Middle frontal gyrus (tissue), 1 donor: Measurements from ENCODE around the gene SIDT1.
"Not testable (repeated sequence)": the region's sequence is repeated elsewhere in the genome, so short reads cannot be mapped to it uniquely, and the experiment has no call there.

ENCODE experiments used
- DNase-seq: peaks from one replicate; pipeline ENCODE4 v3.0.0-alpha.2; 2015; ENCODE audit warnings: low spot score; ENCODE audit errors: extremely low spot score

SIDT1 gene

DNA sequence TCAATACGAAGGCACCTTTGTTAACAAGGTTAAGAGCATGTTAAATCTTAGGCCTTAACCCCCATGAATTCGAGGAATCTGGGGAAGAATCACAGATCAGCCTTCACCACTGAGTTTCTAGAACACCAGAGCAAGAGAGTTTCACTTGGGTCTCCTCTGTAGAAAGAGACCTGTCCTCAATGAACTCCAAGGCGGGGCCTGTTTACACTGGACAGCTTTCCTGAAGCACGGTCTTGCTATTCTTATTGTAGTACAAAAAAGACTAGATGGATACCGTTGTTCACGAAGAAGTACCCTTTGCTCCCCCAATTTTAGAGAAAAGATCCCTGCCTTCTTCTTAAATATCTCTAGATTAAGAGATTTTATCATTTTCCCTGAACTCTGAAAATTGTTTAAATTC lies 99.2 kb downstream of the SIDT1 start:
- DNase-seq: no peak

DNA sequence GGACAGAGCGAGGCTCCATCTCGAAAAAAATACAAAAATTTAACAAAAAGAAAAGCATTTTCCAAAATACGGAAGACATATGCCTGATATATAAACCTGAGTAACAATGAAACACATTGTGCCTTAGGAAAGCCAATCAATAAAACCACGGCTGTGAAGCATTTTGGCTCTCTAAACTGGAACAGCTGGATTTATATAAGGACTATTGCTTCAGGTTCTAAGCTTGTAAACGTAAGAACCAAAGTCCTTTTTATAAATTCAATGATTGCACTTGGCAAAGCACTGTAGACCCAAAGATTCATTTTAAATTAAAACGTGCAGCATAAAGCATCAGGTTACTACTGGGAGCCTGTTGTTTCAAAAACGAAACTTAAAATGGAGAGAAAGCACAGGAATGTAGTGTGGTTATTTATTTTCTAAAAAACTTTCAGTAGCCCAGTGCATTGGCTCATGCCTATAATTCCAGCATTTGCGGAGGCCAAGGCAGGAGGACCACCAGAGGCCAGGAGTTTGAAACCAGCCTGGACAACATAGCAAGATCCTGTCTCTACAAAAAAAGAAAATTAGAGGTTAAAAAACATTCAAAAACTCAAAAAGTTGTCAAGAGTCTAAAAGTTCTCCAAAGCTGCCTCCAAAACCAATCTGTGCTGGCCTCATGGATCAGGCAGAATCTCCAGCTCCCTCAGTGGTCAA lies 102.6 kb downstream of the SIDT1 start:
- no peak for DNase-seq

DNA sequence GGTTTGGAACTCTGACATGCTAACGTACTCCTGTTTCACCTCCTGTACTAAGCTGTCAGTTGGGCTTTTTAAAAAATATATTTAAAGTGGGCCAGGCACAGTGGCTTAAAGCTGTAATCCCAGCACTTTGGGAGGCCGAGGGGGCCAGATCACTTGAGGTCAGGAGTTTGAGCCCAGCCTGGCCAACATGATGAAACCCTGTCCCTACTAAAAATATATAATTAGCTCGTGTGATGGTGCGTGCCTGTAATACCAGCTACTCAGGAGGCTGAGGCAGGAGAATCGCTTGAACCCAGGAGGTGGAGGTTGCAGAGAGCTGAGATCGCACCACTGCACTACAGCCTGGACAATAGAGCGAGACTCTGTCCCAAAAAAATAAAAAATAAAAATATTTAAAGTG lies 103.7 kb downstream of the SIDT1 start:
- not testable (repeated sequence) for DNase-seq

DNA sequence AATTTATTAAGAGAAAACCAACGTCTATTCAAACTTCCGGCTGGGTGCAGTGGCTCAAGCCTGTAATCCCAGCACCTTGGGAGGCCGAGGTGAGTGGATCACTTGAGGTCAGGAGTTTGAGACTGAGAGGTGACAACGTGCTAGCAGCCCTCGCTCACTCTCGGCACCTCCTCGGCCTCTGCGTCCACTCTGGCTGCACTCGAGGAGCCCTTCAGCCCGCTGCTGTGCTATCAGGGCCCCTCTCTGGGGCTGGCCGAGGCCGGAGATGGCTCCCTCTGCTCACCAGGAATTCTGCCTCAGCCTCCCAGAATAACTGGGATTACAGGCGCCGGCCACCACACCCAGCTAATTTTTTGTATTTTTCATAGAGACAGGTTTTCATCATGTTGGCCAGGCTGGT lies 105.4 kb downstream of the SIDT1 start:
- DNase-seq: no peak

DNA sequence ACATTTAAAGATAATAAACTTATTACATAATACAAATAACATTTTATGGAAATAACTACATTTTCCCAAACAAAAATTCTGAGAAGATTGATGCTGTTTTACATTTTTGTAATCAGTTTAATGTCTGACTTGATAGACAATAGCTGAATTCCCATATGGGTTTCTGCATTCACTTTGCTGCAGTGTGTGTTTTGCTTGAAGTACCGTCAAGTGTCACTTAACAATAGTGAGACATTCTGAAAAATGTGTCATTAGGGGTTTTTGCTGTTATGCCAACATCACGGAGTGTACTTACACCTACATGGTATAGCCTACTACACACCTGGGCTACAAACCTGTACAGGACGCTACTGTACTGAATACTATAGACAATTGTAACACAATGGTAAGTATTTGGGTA lies 106.6 kb downstream of the SIDT1 start:
- no peak for DNase-seq

DNA sequence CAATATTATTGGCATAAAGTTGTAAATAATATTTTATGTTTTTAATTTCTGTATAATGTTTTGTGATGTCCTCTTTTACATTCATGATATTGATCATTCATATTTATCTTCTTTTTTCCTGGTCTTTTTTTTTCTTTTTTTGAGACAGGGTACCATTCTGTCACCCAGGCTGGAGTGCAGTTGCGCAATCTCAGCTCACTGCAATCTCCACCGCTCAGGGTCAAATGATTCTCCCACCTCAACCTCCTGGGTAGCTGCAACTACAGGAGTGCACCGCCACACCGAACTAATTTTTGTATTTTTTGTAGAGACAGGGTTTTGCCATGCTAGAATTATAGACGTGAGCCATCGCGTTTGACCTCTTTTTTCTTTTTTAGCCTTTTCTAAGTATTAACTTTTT lies 111.2 kb downstream of the SIDT1 start:
- no peak for DNase-seq

DNA sequence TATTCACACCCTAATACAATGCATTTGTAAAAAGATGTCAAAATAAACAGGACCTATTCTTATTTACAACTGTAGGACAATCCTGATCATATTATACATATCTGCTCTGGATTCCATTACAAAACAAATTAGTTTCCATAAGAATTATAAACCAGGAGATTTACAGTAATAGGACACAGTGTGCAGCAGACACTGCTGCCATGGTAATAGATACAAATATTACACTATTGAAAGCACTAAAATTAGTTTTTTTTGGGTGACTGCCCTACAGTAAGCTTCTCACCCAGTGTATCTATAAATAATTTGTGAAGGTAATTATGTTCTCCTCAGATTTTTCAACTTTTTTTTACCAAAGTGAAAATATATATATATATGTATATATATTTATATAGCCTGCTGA lies 116.2 kb downstream of the SIDT1 start:
- no peak for DNase-seq

DNA sequence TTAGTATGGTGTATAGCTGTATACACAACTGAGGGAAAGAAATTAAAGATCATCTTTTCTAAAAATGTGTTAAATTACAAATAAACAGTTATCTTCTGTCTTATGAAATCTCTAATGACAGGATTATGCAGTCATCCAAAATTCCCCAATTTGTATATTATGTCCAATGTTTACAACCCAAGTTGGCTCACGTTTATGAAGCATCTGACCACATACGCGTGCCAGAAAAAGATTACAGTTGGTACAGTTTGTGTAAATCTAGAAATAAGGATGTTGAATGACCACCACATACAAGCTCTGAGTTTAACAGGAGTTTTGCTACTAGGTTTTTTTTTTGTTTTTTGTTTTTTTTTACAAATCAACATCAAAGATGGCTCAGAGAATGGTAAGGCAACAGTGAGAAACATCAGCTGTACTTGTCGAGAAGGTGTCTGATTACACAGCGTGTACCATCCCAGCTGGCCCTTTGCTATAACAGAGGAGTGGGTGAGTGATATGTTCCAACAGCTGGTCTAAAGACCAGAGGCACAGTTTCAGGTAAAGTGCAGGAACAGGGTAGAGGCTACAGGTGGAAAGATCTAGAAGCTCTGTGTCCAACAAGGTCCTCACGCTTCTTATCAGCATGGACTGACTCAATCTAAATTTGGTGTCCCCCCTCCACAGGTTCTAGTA lies 117.0 kb downstream of the SIDT1 start:
- no peak for DNase-seq

DNA sequence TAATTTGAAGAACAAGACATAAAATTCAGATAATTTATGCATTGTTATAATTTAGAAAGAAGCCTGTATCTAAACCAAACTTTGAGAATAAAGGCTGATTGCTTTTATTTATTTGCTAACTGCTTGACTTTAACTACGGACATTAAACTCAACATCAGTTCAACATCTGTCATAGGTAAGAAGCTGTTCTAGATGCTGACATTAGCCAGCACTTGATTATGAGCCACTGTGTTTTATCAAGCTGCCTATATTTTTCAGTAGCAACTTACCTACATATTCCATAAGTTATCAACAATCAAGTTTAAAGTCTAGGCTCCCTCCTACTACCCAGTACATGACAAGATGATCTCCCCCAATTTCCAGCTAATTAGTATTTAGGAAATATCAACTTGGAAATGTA lies 122.0 kb downstream of the SIDT1 start:
- DNase-seq: no peak

DNA sequence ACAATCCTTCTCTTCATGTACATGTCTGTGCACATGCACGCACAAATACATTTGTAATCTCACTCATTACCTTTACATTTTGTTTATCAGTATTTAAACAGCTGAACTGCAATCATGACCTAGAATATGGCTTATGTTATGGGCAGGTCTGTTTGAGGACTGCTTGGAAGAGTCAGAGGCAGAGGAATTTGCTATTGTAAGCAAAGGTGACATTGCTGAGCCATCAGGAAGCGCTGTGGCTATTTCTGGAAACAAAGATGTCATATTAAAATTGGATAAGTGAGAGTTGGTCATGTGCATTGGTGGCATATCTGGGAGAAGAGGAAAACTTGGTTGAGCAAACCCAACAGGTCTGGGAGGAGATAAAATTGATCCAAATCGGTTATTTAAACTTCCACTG lies 122.5 kb downstream of the SIDT1 start:
- DNase-seq: no peak

DNA sequence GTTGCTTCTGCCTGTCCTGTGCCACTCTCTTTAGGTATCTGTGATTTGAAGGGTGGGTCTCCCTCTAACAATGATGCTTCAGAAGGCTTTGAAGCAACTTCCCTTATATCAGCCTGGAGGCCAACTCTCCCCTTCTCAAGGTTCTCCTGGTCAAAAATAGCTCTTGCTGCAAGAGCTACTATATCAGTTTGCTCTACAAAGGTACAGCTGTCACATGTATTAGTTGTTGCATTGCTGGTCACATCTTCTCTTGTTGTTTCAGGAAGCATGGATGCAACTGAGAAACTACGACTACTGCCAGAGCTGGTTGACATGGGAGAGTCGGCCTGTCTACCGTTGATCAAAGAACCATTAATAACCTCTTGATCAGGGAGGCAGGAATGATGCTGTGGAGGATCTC lies 125.8 kb downstream of the SIDT1 start:
- DNase-seq: no peak

DNA sequence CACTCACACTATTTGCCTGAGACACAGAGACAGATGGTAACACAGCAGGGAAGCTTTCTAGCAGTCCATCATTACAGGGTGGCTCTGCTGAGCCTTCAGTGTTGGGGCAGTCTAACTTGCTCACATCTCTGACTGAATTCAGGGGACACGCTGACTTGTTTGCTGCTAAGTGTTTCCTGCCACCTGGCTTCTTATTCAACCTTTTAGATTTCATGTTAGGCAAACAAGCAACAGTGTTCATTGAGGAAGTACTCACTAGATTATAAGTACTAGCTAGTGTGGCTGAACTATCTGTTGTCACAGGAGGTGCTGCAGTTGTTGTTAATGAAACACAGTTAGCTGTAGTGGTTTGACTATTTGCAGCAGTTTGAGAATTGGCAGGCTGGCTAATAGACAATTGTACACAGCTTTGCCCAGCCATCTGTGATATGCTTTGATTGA lies 126.8 kb downstream of the SIDT1 start:
- DNase-seq: no peak

DNA sequence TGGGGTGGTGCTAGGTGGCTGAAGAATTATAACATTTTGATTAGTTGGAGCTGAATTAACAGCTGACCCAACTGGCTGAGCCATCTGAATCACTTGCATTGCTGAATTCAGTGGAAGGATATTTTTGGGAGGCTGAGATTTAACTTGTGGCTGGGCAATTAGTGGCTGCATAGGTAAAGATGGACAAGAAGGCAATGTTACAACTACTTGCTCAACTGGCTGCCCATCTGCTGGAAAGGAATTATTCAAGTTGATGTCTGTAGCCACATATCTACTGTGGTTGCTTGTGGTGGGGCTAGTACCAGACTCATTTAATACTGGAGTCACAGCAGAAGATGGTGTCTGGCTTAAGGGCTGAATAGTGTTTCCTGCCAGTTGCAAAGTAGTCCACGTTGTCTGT lies 127.6 kb downstream of the SIDT1 start:
- DNase-seq: no peak

DNA sequence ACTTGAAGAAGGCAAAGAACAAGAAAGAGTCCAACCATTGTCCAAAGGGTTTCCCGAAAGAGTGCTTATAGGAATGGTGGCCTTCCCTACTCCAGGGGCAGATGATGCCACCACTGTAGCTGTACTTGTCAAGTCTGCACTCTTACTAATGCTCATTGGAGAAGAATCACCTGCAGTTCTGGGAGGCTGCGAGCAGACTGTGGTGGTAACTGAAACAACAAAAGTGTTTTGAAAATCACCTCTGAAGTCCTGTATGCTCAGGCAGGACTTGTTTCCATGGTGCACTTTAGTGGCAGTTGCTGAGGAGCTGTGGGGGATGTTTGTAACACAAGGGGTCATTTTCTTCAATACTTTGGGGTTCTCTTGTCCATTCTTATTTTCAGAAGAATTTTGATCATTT lies 128.1 kb downstream of the SIDT1 start:
- DNase-seq: no peak

DNA sequence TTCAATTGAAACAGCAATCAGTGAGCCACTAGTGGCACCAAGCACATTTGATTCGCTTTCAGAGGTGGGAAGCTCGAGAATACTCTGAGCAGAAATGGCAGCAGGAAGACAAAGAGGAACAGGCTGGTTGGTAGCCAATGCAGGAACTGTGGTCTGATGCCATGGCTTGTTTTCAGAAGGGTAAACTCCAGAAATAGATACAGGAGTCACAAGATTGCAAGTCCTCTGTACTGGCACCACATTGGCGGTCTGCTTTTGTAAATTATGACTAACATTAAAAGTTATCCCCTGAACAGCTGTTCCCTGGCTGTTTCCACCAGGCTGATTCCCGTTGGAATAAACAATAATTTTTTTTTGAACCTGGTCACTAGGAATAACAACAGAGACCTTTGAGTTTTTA lies 128.5 kb downstream of the SIDT1 start:
- DNase-seq: no peak

DNA sequence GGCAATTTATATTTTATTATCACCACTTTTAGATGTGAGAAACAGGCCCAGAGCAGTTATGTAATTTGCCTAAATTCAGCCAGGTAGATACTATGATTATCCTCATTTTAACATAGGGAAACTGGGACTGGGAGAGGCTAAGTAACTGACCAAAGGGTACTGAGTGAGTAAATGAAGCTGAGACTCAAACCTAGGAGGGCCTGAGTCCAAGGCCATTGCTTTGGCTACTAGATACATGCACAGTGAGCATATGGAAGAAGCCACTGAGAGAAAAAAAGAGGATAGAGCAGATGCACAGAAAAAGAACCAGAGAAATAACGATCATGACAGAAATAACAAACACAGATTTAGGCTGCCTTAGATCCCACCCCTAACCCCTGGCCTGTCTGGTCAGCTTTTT lies 130.5 kb downstream of the SIDT1 start:
- DNase-seq: no peak

DNA sequence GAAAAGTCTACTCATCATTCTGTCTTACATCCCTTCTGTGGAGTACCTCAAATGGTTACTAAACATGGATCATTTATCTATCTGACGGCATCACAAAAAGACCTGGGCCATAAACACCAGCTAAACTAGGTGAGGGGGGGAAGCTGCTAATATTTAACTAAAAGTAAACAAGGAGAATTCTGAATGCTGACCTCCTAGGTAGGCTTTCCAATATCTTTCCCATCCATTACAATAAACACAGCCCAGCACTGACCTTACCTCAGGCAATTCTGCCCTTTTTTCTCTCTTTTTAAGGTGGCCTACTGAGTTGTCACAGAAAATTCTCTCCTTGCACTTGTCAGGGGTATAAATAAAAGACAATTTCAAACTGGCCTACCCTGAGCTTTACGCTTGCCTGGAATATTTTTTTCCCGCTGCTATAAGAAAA lies 131.0 kb downstream of the SIDT1 start:
- DNase-seq: no peak

DNA sequence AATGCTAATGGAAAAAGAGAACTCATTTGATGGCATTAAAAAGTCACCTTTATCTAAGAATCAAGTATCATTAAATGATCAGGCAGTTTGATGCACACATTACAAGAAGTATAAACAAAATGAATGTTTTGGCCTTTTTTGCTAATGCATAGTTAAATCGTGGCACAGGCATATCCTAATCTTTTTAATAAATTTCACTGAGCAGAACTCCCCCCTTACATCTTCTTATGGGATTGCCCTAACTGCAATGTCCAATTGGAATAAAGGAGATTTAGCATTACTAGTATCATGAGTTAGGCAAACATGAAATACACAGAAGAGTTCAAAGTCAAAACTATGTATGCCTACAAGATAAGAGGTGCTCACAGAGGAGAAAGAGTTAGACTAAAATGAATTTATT lies 131.4 kb downstream of the SIDT1 start:
- no peak for DNase-seq

DNA sequence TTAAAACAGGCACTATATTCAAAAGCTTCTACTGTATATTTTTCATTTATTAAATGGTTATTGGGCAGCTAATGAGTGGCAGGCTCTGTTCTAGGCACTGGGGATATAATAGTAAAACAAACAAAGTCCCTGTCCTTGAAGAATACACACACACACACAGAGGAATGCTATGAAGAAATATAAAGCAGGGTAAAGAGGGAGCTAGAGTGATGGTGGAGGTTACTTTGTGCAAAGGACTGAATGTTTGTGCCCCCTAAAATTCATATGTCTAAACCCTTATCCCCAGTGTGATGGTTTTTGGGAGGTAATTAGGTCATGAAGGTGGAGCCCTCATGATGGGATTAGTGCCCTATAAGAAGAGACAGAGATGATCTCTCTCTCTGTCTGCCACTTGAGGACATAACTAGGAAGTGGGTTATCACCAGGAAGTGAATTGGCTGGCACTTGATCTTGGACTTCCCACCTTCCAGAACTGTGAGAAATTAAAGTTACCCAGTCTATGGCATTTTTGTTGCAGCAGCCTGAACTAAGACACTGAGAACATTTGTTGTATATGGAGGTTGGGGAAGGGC lies 132.3 kb downstream of the SIDT1 start:
- no peak for DNase-seq

DNA sequence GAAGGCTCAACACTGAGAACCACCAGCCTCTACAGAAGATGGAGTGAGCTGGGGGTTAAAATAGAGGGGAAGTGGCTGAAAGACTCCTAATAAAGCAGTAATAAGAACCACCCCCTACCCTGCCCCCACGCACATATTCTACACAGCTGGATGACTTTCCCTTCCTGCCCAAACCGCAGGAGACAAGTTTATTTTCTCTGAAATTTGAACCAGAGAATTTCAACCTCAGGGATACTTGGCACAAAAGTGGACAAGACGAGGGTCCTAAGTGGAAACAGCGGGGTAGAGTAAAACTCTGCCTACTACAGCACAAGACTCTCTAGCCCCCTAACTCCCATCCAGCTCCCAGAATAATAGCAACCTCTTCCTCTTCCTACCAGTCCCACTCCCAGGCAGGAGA lies 135.7 kb downstream of the SIDT1 start:
- no peak for DNase-seq

DNA sequence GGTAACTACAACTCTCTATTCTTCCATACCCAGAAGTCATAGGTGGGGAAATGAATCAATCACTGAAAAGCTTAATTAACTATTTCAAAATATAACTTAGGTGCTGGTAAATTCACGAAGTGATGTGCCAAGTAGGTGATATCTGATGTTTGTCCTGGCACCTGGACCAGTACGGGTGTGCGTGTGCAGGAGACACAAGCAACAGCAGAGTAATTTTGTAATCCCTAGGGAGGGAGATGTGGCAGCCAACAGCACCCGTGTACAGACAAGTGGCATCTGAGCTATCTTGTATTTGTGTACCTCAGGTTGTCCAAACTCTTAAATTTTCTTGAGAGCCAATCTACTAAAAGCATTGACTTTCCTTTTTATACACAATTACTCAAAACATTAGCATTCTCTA lies 141.2 kb downstream of the SIDT1 start:
- no peak for DNase-seq

DNA sequence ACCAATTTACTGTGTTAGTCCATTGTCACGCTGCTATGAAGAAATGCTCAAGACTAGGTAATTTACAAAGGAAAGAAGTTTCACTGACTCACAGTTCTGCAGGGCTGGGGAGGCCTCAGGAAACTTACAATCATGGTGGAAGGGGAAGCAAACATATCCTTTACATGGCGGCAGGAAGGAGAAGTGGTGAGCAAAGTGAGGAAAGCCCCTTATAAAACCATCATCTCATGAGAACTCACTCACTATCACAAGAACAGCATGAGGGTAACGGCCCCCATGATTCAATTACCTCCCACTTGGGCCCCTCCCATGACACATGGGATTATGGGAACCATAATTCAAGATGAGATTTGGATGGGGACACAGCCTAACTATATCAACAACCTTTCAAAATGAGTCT lies 143.9 kb downstream of the SIDT1 start:
- no peak for DNase-seq

DNA sequence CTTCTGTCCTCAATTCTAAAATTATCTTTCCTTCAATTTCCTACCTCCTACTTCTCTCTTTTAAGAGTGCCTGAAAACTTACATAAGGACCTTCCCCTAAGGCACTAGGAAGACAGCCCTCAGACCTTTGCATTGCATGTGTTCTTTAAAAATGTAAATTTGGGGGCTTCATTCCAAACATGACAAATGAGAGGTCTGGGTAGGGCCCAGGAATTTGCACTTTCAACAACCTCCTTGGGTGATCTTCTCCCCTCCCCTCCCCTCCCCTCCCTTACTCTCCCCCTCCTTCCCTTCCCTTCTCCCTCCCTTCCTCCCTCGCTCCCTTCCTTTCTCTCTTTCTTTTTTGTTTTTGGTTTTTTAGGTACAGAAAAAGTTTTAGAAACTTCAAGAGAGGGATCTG lies 145.4 kb downstream of the SIDT1 start:
- no peak for DNase-seq
